WTC11 (cell line): ENCODE measurements around the gene DAPK1.

ENCODE experiments used
- FOXJ3 ChIP-seq: sonication (generic); formaldehyde crosslinking; IDR thresholded peaks from 2 replicates; pipeline ENCODE4 v1.9.0; 2021; ENCODE audit warnings: missing genetic modification reagents, mild to moderate bottlenecking, borderline replicate concordance
- TF ChIP-seq, protein P1 (sequence below): sonication (generic); formaldehyde crosslinking; IDR thresholded peaks from 2 replicates; pipeline ENCODE4 v1.8.0; 2022; ENCODE audit warnings: mild to moderate bottlenecking, missing genetic modification reagents
- TF ChIP-seq, protein P2 (sequence below): fragments of 200-600 bp; IDR thresholded peaks from 2 replicates; pipeline ENCODE4 v1.8.0; 2022; ENCODE audit warnings: antibody characterized with exemption

DNA sequence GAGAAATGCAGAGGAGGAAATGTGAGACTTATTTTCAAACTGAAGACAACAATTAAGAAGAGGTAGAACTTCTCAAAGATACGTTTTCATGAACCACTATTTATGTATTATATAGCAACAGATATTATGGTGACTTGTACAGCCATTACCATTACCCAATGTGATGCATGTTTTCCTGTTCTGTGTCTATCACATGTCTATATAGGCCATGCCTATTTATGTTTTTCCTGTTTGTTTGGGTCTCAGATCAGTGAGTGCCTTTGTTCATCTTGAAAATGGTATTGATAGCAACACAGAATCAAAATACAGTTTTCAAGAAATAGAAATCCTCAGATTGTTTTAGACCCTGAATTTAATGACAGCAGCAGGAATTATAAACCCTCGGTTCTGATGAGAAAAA, 44.0 kb downstream of the DAPK1 start:
- TF ChIP-seq, protein P1, sequence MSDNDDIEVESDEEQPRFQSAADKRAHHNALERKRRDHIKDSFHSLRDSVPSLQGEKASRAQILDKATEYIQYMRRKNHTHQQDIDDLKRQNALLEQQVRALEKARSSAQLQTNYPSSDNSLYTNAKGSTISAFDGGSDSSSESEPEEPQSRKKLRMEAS, result no peak
- TF ChIP-seq, protein P2, sequence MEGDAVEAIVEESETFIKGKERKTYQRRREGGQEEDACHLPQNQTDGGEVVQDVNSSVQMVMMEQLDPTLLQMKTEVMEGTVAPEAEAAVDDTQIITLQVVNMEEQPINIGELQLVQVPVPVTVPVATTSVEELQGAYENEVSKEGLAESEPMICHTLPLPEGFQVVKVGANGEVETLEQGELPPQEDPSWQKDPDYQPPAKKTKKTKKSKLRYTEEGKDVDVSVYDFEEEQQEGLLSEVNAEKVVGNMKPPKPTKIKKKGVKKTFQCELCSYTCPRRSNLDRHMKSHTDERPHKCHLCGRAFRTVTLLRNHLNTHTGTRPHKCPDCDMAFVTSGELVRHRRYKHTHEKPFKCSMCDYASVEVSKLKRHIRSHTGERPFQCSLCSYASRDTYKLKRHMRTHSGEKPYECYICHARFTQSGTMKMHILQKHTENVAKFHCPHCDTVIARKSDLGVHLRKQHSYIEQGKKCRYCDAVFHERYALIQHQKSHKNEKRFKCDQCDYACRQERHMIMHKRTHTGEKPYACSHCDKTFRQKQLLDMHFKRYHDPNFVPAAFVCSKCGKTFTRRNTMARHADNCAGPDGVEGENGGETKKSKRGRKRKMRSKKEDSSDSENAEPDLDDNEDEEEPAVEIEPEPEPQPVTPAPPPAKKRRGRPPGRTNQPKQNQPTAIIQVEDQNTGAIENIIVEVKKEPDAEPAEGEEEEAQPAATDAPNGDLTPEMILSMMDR, result no peak
- no peak for TF ChIP-seq FOXJ3 (CRISPR knock-in tag)
